Mucosa of descending colon (tissue), 3 donors: ENCODE measurements around the gene TFAP2A. TPM values are rescaled to one million over a fixed set of nuclear protein-coding genes. Genes with fewer than 3 reads are reported as not detected.

ENCODE experiments used
- ATAC-seq: fragments of 200-7000 bp; cut with Tn5 transposase; one replicate; pipeline ENCODE4 v1.9.1; 2020; ENCODE audit warnings: mild to moderate bottlenecking, moderate library complexity
- DNase-seq, 3 donors: peaks; one replicate each; pipeline ENCODE4 v3.0.0-alpha.2; 2020
- H3K36me3 ChIP-seq: fragments of 200-600 bp; one replicate; pipeline ENCODE4 v1.8.0; 2021; ENCODE audit warnings: low read depth, mild to moderate bottlenecking
- H3K4me1 ChIP-seq: fragments of 200-600 bp; one replicate; pipeline ENCODE4 v1.8.0; 2021; ENCODE audit warnings: low read depth, mild to moderate bottlenecking
- H3K4me3 ChIP-seq: fragments of 200-600 bp; one replicate; pipeline ENCODE4 v1.8.0; 2021; ENCODE audit warnings: mild to moderate bottlenecking
- H3K9me3 ChIP-seq: fragments of 200-600 bp; one replicate; pipeline ENCODE4 v1.8.0; 2021; ENCODE audit warnings: mild to moderate bottlenecking
- intact Hi-C, 2 donors: fragments of 100-400 bp; cut with DNase I in 1 of 2; cut with micrococcal nuclease in 1 of 2; formaldehyde crosslinking; loops; one replicate each; pipeline versions ENCODE4 v1.11.0 to v1.11.1; 2022; cut with DNase I, micrococcal nuclease
- total RNA-seq, 3 donors: library from RNA; stranded (reverse); fragmentation: NEBNext Ultra II Directional in 2 of 3; extraction: Animal tissue kit (Norgen Biotek cat#: 25700) in 2 of 3; gene quantifications; one replicate each; pipeline versions ENCODE4 v1.2.1 to v1.2.4, GENCODE V29; 2021 to 2023
- TF ChIP-seq, protein P1 (sequence below): fragments of 200-600 bp; IDR thresholded peaks from one replicate; pipeline ENCODE4 v1.8.0; 2022; ENCODE audit warnings: antibody characterized with exemption, mild to moderate bottlenecking
- donor health status: DM: no; HTN: no; CAD: no; lungs with moderate emphysema.
- donor health status: DM: no; HTN: no; CAD: no.
- donor health status: DM: no; HTN: yes; CAD: no.

Gene TFAP2A
- total RNA-seq, 3 donors from 2014 or later, result 0.09 to 0.98 (median 0.53) TPM

DNA sequence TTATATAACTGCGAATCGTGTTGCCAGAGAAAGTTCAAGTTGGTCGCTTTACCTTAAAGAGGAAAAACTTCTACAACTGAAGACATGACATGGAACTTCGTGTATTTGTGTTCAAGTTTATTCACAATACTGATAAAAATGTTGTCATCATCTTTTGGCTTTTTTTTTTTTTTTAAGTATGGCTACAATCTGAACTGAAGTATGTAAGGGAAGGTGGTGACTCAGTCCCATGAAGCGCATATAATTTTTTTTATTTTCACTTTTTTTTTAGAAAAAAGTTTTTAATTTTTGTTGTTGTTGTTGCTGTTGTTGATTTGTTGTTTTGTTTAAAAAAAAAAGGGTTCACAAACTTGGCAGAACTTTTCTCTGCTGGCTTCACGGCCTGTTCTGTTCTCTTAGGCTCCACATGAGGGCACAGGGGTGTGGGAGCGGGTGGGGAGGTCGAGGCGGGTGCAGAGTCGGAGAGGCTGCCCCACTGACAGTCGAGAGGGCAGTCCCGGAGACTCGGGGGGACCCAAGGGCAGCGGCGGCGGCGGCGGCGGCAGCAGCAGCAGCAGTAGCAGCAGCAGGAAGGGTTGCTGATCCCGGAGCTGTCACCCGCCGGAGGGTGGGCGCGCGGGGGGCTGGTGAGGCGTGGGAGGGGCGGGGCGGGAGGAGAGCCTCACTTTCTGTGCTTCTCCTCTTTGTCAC lies 17.0 kb downstream of the TFAP2A start:
- DNase-seq, result no peak
- Histone ChIP-seq H3K4me3 (no peak overlapping the region), H3K36me3 (no peaks in the 10 kb centered on the region), H3K4me1 (no peaks in the 10 kb centered on the region), H3K9me3 (no peaks in the 10 kb centered on the region)
- ATAC-seq, result no peak
- intact Hi-C loops, result no loop called here
- TF ChIP-seq, protein P1, sequence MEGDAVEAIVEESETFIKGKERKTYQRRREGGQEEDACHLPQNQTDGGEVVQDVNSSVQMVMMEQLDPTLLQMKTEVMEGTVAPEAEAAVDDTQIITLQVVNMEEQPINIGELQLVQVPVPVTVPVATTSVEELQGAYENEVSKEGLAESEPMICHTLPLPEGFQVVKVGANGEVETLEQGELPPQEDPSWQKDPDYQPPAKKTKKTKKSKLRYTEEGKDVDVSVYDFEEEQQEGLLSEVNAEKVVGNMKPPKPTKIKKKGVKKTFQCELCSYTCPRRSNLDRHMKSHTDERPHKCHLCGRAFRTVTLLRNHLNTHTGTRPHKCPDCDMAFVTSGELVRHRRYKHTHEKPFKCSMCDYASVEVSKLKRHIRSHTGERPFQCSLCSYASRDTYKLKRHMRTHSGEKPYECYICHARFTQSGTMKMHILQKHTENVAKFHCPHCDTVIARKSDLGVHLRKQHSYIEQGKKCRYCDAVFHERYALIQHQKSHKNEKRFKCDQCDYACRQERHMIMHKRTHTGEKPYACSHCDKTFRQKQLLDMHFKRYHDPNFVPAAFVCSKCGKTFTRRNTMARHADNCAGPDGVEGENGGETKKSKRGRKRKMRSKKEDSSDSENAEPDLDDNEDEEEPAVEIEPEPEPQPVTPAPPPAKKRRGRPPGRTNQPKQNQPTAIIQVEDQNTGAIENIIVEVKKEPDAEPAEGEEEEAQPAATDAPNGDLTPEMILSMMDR, result no peak

DNA sequence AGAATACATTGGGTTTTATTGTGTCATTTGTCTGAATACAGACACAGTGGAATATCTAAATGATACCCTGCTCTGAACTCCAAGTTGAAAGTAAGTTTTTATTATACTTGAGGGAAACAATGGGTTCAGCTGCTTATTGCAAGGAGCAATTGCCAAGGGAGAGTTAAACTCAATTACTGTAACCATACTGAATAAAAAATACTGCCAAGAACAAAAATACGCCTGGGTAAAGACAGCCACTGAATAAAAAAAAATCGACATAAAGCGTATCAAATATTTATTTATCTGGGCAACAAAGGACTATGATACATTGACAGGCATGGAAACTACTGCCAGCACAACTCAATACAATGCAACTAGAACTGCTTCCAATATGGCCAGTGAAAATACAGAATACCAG lies 18.1 kb downstream of the TFAP2A start:
- no peak overlapping the region for H3K4me3 ChIP-seq
- H3K9me3 ChIP-seq, result no peaks in the 10 kb centered on the region
- TF ChIP-seq, protein P1, result no peak
- H3K4me1 ChIP-seq, result no peaks in the 10 kb centered on the region
- no peak for DNase-seq
- no peaks in the 10 kb centered on the region for H3K36me3 ChIP-seq
- intact Hi-C loops, result no loop called here
- no peak for ATAC-seq

DNA sequence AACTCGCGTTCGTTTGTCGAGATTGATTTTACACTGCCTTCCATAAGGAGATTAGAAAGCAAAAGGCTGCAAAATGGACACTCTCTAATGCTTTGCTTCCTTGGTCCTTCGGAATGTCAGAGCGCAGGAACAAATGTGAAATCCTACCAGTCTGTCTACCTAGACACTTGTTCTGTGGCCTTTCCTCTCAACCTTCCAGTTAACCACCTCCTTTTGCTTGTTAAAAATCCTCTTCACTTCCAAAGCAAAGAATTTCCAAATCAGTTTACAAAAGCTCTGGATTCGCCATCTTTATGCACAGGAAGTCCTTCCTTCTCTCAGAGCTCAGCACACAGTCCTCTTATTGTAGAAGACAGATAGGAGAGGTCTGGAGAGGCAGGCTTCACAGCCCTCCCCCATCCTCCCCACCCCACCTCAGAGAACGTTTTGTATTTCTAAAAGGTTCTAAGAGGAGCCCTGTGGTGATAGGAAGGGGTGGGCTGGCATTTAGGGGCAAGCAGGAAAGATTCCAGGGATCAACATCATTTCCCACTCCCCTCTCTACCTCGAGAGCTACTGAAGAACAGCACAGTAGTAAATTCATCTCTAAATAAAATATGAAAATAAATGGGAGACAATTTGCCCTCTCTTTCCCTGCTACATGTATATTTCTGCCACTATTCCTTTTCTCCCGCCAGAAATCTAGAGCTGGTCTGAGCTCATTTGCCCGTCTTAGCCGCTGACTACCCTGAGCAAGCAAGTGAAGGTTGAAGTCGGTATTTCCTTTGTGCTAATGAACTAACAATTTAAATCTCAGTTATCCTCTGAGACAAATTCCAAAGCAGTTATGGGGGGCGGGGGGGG lies 18.9 kb downstream of the TFAP2A start:
- intact Hi-C loops, result no loop called here
- no peak for DNase-seq
- Histone ChIP-seq H3K4me3 (no peak overlapping the region), H3K4me1 (no peaks in the 10 kb centered on the region), H3K9me3 (no peaks in the 10 kb centered on the region), H3K36me3 (no peaks in the 10 kb centered on the region)
- no peak for ATAC-seq
- TF ChIP-seq, protein P1, result no peak

GRCh38 chr6:10395171-10395703 lies 19.6 kb downstream of the TFAP2A start:
- no peak overlapping the region for H3K4me3 ChIP-seq
- DNase-seq (no peak), ATAC-seq (no peak)
- no peaks in the 10 kb centered on the region for H3K4me1 ChIP-seq
- intact Hi-C loops, result no loop called here
- TF ChIP-seq, protein P1, result no peak
- no peaks in the 10 kb centered on the region for H3K36me3 ChIP-seq
- no peaks in the 10 kb centered on the region for H3K9me3 ChIP-seq

DNA sequence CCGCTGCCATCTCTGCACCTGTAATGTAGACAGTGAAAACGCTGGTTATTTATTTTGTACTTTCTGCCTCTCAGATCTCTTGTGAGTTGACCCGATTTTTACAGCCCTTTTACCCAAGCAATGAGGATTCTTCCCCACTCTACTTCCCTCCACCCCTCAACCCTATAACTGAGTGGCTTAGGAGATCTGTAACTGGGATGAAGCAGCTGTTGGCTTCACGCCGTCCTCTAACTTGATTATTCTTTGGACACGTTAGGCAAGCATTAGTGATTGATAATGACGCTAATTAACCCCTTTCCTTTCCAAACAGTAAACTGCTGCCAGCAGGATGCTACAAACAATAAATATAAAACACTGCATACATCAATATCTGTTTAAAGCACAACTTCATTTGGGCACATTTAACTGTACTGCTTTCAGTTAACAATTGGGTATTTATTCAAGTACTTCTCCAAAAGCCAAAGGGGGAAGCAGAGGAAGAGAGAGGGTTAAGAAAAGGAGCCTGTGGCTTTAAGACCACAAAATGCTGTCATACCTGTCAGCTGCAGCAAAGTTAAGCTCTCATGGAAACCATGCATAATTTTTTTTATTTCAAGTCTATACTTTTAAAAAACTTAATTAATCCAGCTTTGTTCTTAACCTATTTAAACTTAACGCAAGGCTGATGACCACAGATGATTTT lies 21.2 kb downstream of the TFAP2A start:
- H3K4me3 ChIP-seq, result no peak overlapping the region
- intact Hi-C loops, result no loop called here
- no peaks in the 10 kb centered on the region for H3K4me1 ChIP-seq
- DNase-seq (no peak), ATAC-seq (no peak)
- TF ChIP-seq, protein P1, result no peak
- H3K9me3 ChIP-seq, result no peaks in the 10 kb centered on the region
- H3K36me3 ChIP-seq, result no peaks in the 10 kb centered on the region
